ENCODE data around the gene LRRC59.

LRRC59 gene

DNA sequence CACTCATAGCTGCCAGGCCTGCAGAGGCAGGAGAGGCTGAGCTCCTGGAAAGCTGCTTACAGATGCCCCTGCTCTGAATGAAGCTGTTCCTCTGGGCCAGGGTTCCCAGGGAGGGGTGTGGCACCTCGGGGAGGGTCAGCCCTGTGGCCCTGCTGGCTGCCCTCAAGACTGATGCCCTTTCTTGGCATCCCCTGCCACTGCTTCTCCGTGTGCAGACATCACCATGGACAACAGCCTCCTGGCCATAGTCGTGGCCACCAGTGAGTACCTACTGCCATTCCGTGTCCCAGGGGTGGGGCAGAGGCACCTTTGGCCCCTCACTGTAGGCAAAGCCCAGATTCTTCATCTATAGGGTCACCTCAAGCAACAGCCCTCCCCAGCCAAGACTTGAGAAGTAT is 33.3 kb downstream of the LRRC59 start:
- ChIA-PET CTCF (interaction anchor here (1.0 to 3.7 kb wide), 2 partner anchors 33 to 119 kb away, joined by 3 to 23 read pairs; partner anchors contain the start of gene LRRC59), POLR2A (interaction anchor here (0.6 kb wide), 1 partner anchor 195 kb away, joined by 5 read pairs; no protein-coding TSS in a partner anchor)
- H3K27ac ChIP-seq (ENCODE audit: insufficient read depth in 1 of 2, low read depth in 1 of 2, low read length in 2 of 2, poor library complexity in 1 of 2, severe bottlenecking in 2 of 2) = no peak overlapping the region

DNA sequence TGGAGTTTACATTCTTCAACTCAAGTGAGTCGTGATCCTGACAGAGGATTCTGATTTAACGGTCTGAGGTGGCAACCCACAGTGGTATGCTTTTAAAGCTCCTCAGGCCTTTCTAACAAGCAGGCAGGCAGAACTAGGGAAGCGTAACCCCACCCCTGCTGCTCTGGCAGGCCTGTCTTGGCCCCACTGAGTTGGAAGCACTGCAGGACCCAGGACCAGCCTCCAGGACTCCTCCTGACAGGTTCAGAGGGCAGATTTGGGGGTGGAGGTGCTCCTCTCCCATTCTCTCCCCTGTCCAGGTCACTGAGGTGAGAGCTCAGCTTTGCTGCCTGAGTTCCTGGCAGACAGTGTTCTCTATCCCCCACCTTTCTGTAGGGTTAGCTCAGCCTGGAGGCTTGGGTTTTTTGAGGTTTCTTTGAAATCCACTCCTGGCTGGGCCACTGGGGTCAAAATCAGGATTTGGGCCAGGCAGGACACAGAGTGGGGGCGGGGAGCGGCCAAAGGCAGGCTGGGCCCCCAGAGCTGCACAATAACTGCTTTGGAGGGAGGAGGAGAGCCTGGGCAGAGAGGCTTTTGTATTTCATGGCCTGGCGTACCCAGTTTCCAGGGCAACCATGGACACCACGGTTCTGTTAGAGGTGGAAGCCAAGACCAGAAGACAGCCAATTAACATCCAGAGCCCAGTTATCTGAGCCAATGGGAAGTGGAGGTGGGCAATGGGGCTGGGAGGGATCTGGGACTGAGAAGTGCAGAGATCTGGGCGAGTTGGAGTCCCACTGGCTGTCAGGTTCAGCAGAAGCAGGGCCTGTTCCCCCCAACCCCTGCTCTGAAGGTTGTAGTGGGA is 33.9 kb downstream of the LRRC59 start:
- Histone ChIP-seq H3K36me3 (ENCODE audit: control insufficient read depth in 4 of 4, insufficient read depth in 4 of 4, low read length in 3 of 4) (peaks cover 14 to 74% (median 55%) of the 10 kb centered on the region in 4 experiments), H3K27ac (ENCODE audit: insufficient read depth in 1 of 2, low read depth in 1 of 2, low read length in 2 of 2, poor library complexity in 1 of 2, severe bottlenecking in 2 of 2) (no peak overlapping the region), H3K4me1 (ENCODE audit: control extremely low read depth in 1 of 4, control insufficient read depth in 4 of 4, insufficient read depth in 4 of 4, low read length in 3 of 4) (peaks cover 0 to 6% (median 4%) of the 10 kb centered on the region in 4 experiments), H3K9me3 (ENCODE audit: control extremely low read depth in 1 of 5, control insufficient read depth in 4 of 5, insufficient read depth in 2 of 5, low read depth in 1 of 5, low read length in 4 of 5) (no peaks in the 10 kb centered on the region), H3K4me3 (ENCODE audit: control insufficient read depth in 1 of 7, extremely low read depth in 1 of 7, insufficient read depth in 4 of 7, low read depth in 2 of 7, low read length in 6 of 7) (no peak overlapping the region), H3K27me3 (replicated peaks in 2 of 5; ENCODE audit: control insufficient read depth in 4 of 5, insufficient read depth in 5 of 5, low read length in 4 of 5) (no peaks in the 10 kb centered on the region)
- DNase-seq = peak in 2 of 3 donors; percentile 17 to 29
- WGBS (ENCODE audit: insufficient coverage) = 80% methylated on average over 8 of the region's 8 CpGs
- ChIA-PET CTCF (interaction anchor here (1.0 to 4.8 kb wide), 11 partner anchors 8 to 139 kb away, joined by 3 to 27 read pairs (median 8); partner anchors contain the start of genes LRRC59, RSAD1 and XYLT2), POLR2A (interaction anchor here (0.6 kb wide), 1 partner anchor 194 kb away, joined by 5 read pairs; no protein-coding TSS in a partner anchor)

More for the DNA sequence above, 33.3 kb downstream of the LRRC59 start:
- DNase-seq = no peak
- Histone ChIP-seq H3K36me3 (ENCODE audit: control insufficient read depth in 4 of 4, insufficient read depth in 4 of 4, low read length in 3 of 4) (peaks cover 10 to 74% (median 54%) of the 10 kb centered on the region in 4 experiments), H3K4me3 (ENCODE audit: control insufficient read depth in 1 of 7, extremely low read depth in 1 of 7, insufficient read depth in 4 of 7, low read depth in 2 of 7, low read length in 6 of 7) (no peak overlapping the region), H3K9me3 (ENCODE audit: control extremely low read depth in 1 of 5, control insufficient read depth in 4 of 5, insufficient read depth in 2 of 5, low read depth in 1 of 5, low read length in 4 of 5) (no peaks in the 10 kb centered on the region), H3K4me1 (ENCODE audit: control extremely low read depth in 1 of 4, control insufficient read depth in 4 of 4, insufficient read depth in 4 of 4, low read length in 3 of 4) (peaks cover 0 to 6% (median 4%) of the 10 kb centered on the region in 4 experiments), H3K27me3 (replicated peaks in 2 of 5; ENCODE audit: control insufficient read depth in 4 of 5, insufficient read depth in 5 of 5, low read length in 4 of 5) (no peaks in the 10 kb centered on the region)
- WGBS (ENCODE audit: insufficient coverage) = 89% methylated on average over 4 of the region's 4 CpGs

DNA sequence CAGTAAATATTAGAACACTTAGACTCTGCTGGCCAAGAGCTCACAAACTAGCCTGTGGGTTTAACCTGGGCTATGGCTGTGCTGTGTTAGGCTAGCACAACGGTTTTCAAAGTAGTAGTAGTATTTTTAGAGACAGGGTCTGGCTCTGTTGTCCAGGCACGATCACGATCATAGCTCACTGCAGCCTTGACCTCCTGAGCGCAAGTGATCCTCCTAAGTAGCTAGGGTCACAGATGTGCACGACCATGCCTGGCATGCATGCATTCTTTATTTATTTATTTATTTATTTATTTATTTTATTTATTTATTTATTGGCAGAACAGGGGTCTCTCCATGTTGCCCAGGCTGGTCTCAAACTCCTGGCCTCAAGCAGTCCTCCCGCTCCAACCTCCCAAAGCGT is 34.7 kb downstream of the LRRC59 start:
- Histone ChIP-seq H3K27me3 (replicated peaks in 2 of 5; ENCODE audit: control insufficient read depth in 4 of 5, insufficient read depth in 5 of 5, low read length in 4 of 5) (no peaks in the 10 kb centered on the region), H3K27ac (ENCODE audit: insufficient read depth in 1 of 2, low read depth in 1 of 2, low read length in 2 of 2, poor library complexity in 1 of 2, severe bottlenecking in 2 of 2) (no peak overlapping the region), H3K9me3 (ENCODE audit: control extremely low read depth in 1 of 5, control insufficient read depth in 4 of 5, insufficient read depth in 2 of 5, low read depth in 1 of 5, low read length in 4 of 5) (no peaks in the 10 kb centered on the region), H3K4me1 (ENCODE audit: control extremely low read depth in 1 of 4, control insufficient read depth in 4 of 4, insufficient read depth in 4 of 4, low read length in 3 of 4) (peaks cover 0 to 6% (median 4%) of the 10 kb centered on the region in 4 experiments), H3K4me3 (ENCODE audit: control insufficient read depth in 1 of 7, extremely low read depth in 1 of 7, insufficient read depth in 4 of 7, low read depth in 2 of 7, low read length in 6 of 7) (no peak overlapping the region), H3K36me3 (ENCODE audit: control insufficient read depth in 4 of 4, insufficient read depth in 4 of 4, low read length in 3 of 4) (peaks cover 14 to 74% (median 51%) of the 10 kb centered on the region in 4 experiments)
- WGBS (ENCODE audit: insufficient coverage) = 93% methylated on average over 5 of the region's 7 CpGs
- ChIA-PET CTCF (interaction anchor here (0.8 to 4.8 kb wide), 18 partner anchors 8 to 264 kb away, joined by 3 to 27 read pairs (median 8); partner anchors contain the start of genes ACSF2, LRRC59, RSAD1 and TMEM92), POLR2A (interaction anchor here (0.6 to 1.3 kb wide), 2 partner anchors 35 to 165 kb away, joined by 3 to 4 read pairs; partner anchors contain the start of gene LRRC59)
- no peak for DNase-seq

DNA sequence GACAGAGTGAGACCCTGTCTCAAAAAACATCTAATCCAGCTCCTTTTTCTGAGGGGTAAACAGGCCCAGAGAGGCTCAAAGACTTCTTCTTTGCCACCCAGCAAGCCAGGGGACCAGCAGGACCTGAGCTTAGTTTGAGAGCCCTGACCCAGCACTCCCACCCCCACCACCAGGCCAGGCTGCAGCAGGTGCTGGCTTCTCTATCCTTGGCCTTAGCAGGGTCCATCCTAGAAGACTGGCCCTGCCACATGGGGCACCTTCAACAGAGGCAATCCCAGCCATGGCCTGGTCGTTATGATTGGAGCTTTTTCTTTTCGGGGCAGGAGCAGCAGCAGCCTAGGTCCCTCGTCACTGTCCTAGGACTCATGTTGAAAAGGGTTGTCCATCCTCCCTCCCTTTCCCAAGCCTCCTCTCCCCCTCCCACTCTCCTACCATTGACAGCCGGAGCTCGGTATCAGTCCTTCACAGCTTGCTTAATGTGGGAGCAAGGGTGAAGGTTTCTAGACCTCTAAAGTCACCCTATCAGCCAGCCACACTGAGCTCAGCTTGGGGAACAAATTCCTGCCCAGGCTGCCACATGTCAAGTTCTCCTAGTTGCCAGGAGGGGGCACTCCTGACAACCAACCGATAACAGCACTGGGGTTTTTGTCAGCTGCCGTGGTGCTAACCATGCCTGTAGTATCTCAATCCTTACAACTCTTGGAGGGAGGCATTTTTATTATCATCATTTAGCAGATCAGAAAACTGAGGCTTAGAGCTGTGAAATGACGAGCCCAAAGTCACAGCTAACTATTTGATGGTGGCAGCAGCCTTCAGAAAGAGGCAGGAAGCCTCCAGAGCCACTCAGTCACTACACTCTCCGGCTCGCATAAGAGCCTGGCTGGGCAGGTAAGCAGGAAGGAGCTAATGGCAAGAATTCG is 35.5 kb downstream of the LRRC59 start:
- Histone ChIP-seq H3K4me1 (ENCODE audit: control extremely low read depth in 1 of 4, control insufficient read depth in 4 of 4, insufficient read depth in 4 of 4, low read length in 3 of 4) (peaks cover 0 to 6% (median 4%) of the 10 kb centered on the region in 4 experiments), H3K4me3 (ENCODE audit: control insufficient read depth in 1 of 7, extremely low read depth in 1 of 7, insufficient read depth in 4 of 7, low read depth in 2 of 7, low read length in 6 of 7) (no peak overlapping the region), H3K27me3 (replicated peaks in 2 of 5; ENCODE audit: control insufficient read depth in 4 of 5, insufficient read depth in 5 of 5, low read length in 4 of 5) (no peaks in the 10 kb centered on the region), H3K36me3 (ENCODE audit: control insufficient read depth in 4 of 4, insufficient read depth in 4 of 4, low read length in 3 of 4) (peaks cover 15 to 71% (median 48%) of the 10 kb centered on the region in 4 experiments), H3K9me3 (ENCODE audit: control extremely low read depth in 1 of 5, control insufficient read depth in 4 of 5, insufficient read depth in 2 of 5, low read depth in 1 of 5, low read length in 4 of 5) (no peaks in the 10 kb centered on the region), H3K27ac (ENCODE audit: insufficient read depth in 1 of 2, low read depth in 1 of 2, low read length in 2 of 2, poor library complexity in 1 of 2, severe bottlenecking in 2 of 2) (peak overlapping the region in 1 of 2 experiments; percentile 21)
- CTCF ChIA-PET = interaction anchor here (0.8 to 4.8 kb wide), 22 partner anchors 7 to 264 kb away, joined by 3 to 27 read pairs (median 7); partner anchors contain the start of genes ACSF2, LRRC59, RSAD1 and TMEM92
- POLR2A ChIA-PET = interaction anchor here (0.6 to 1.3 kb wide), 4 partner anchors 16 to 166 kb away, joined by 3 to 4 read pairs (median 3); partner anchors contain the start of genes LRRC59 and XYLT2
- DNase-seq = peak; percentile 69 to 86 (median 84)
- WGBS (ENCODE audit: insufficient coverage) = 54% methylated on average over 7 of the region's 11 CpGs

DNA sequence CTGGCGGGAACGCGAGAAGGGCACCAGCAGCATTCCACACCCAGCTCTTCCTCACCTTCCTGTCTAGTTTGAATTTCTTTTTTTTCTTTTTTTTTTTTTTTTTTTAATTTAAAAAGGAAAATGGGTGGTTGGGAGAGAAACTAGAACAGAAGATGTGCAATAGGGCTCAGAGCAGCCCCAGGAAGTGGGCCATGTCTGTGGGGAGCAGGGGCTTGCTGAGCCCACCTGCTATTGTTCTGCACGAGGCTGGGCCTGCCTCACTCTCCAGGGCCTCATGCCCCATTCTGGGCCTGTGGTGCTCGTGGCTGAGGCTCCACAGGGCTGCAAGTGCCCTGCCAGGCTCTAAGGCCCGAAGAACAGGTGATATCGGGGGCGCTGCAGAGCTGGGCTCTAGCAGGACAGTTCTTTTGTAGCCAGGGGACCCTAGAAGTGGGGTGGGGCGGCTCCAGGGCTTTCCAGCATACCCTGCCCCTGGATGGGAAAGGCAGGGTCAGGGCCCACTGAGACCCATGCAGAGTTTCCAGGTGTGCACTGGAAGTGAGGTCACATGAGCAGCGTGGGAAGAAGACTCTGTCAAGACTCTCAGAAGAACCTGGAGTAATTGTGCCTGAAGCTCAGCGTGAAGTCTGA is 36.7 kb downstream of the LRRC59 start:
- 63% methylated on average over 3 of the region's 11 CpGs for WGBS (ENCODE audit: insufficient coverage)
- Histone ChIP-seq H3K27me3 (replicated peaks in 2 of 5; ENCODE audit: control insufficient read depth in 4 of 5, insufficient read depth in 5 of 5, low read length in 4 of 5) (no peaks in the 10 kb centered on the region), H3K4me3 (ENCODE audit: control insufficient read depth in 1 of 7, extremely low read depth in 1 of 7, insufficient read depth in 4 of 7, low read depth in 2 of 7, low read length in 6 of 7) (no peak overlapping the region), H3K9me3 (ENCODE audit: control extremely low read depth in 1 of 5, control insufficient read depth in 4 of 5, insufficient read depth in 2 of 5, low read depth in 1 of 5, low read length in 4 of 5) (no peaks in the 10 kb centered on the region), H3K27ac (ENCODE audit: insufficient read depth in 1 of 2, low read depth in 1 of 2, low read length in 2 of 2, poor library complexity in 1 of 2, severe bottlenecking in 2 of 2) (no peak overlapping the region), H3K4me1 (ENCODE audit: control extremely low read depth in 1 of 4, control insufficient read depth in 4 of 4, insufficient read depth in 4 of 4, low read length in 3 of 4) (peaks cover 0 to 6% (median 4%) of the 10 kb centered on the region in 4 experiments), H3K36me3 (ENCODE audit: control insufficient read depth in 4 of 4, insufficient read depth in 4 of 4, low read length in 3 of 4) (peaks cover 14 to 71% (median 46%) of the 10 kb centered on the region in 4 experiments)
- CTCF ChIA-PET = interaction anchor here (1.0 to 4.8 kb wide), 13 partner anchors 10 to 142 kb away, joined by 3 to 27 read pairs (median 8); partner anchors contain the start of genes LRRC59, RSAD1 and XYLT2
- no peak for DNase-seq
- POLR2A ChIA-PET = interaction anchor here (0.6 to 0.9 kb wide), 2 partner anchors 15 to 793 kb away, joined by 3 to 4 read pairs; partner anchors contain the start of gene XYLT2

DNA sequence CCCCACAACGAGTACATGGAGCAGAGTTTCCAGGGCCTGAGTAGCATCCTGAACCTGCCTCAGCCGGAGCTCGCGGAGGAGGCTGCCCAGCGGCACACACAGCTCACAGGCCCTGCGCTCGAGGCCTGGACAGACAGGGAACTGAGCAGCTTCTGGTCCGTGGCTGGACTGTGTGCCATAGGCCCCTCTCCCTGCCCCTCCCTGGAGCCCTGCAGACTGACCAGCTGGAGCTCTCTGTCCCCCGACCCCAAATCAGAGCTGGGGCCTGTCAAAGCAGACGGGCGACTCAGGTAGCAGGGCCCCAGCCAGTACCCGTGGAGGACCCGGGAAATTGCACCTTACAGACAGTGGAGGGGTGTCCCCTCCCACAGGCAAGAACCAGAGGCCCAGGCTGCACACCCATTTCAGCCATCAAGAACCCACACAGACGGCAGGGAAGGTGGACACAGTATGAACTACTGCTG is 37.3 kb downstream of the LRRC59 start:
- Histone ChIP-seq H3K9me3 (ENCODE audit: control extremely low read depth in 1 of 5, control insufficient read depth in 4 of 5, insufficient read depth in 2 of 5, low read depth in 1 of 5, low read length in 4 of 5) (no peaks in the 10 kb centered on the region), H3K27ac (ENCODE audit: insufficient read depth in 1 of 2, low read depth in 1 of 2, low read length in 2 of 2, poor library complexity in 1 of 2, severe bottlenecking in 2 of 2) (no peak overlapping the region), H3K4me3 (ENCODE audit: control insufficient read depth in 1 of 7, extremely low read depth in 1 of 7, insufficient read depth in 4 of 7, low read depth in 2 of 7, low read length in 6 of 7) (no peak overlapping the region), H3K4me1 (ENCODE audit: control extremely low read depth in 1 of 4, control insufficient read depth in 4 of 4, insufficient read depth in 4 of 4, low read length in 3 of 4) (peaks cover 0 to 6% (median 4%) of the 10 kb centered on the region in 4 experiments), H3K27me3 (replicated peaks in 2 of 5; ENCODE audit: control insufficient read depth in 4 of 5, insufficient read depth in 5 of 5, low read length in 4 of 5) (no peaks in the 10 kb centered on the region), H3K36me3 (ENCODE audit: control insufficient read depth in 4 of 4, insufficient read depth in 4 of 4, low read length in 3 of 4) (peaks cover 14 to 71% (median 48%) of the 10 kb centered on the region in 4 experiments)
- CTCF ChIA-PET = interaction anchor here (0.7 to 4.8 kb wide), 7 partner anchors 9 to 119 kb away, joined by 3 to 27 read pairs (median 17); partner anchors contain the start of genes CHAD and LRRC59
- 95% methylated on average over 11 of the region's 14 CpGs for WGBS (ENCODE audit: insufficient coverage)
- POLR2A ChIA-PET = interaction anchor here (0.6 kb wide), 1 partner anchor 792 kb away, joined by 4 read pairs; no protein-coding TSS in a partner anchor
- DNase-seq = no peak

Measured in common myeloid progenitor, CD34-positive (primary cell).